Kidney (tissue), 14 donors: ENCODE data around the gene KIAA0232. TPM values are rescaled to one million over a fixed set of nuclear protein-coding genes. Genes with fewer than 3 reads are reported as not detected.

Experiments
- DNase-seq, 5 donors: peaks; one replicate each; pipeline ENCODE4 v3.0.0-alpha.2; 2013 to 2020
- FAIRE-seq: peaks from 2 replicates; lab custom pipeline; 2012; peaks lifted over from hg19 to GRCh38; lab: Jason Lieb, UNC
- H3K27ac ChIP-seq, 2 donors: one replicate each; pipeline ENCODE4 v1.7.0; 2013; ENCODE audit warnings: low read depth in 2 of 2, low read length in 2 of 2, inconsistent platforms in 1 of 2
- H3K27me3 ChIP-seq: one replicate; pipeline ENCODE4 v1.7.1; 2013; ENCODE audit warnings: low read length, inconsistent platforms; ENCODE audit not compliant: control insufficient read depth, insufficient read depth
- H3K36me3 ChIP-seq, 3 donors: one replicate each; pipeline versions ENCODE4 v1.7.0 to v1.7.1; 2013; ENCODE audit warnings: low read length in 3 of 3, control low read depth in 1 of 3, inconsistent platforms in 1 of 3; ENCODE audit not compliant: insufficient read depth in 3 of 3, control insufficient read depth in 2 of 3
- H3K4me1 ChIP-seq, 3 donors: one replicate each; pipeline versions ENCODE4 v1.7.0 to v1.7.1; 2013; ENCODE audit warnings: low read length in 3 of 3, inconsistent platforms in 1 of 3, low read depth in 1 of 3; ENCODE audit not compliant: control insufficient read depth in 2 of 3, insufficient read depth in 2 of 3
- H3K4me3 ChIP-seq, 3 donors: one replicate each; pipeline versions ENCODE4 v1.7.0 to v1.8.1; 2013; ENCODE audit warnings: low read length in 3 of 3, control low read depth in 1 of 3, inconsistent platforms in 1 of 3
- H3K9ac ChIP-seq, 3 donors: one replicate each; pipeline versions ENCODE4 v1.7.0 to v1.7.1; 2013; ENCODE audit warnings: low read length in 3 of 3, control low read depth in 1 of 3, inconsistent platforms in 1 of 3
- H3K9me3 ChIP-seq, 3 donors: one replicate each; pipeline versions ENCODE4 v1.7.0 to v1.7.1; 2013; ENCODE audit warnings: low read length in 3 of 3, control low read depth in 1 of 3, inconsistent platforms in 1 of 3; ENCODE audit not compliant: control insufficient read depth in 2 of 3, insufficient read depth in 1 of 3
- intact Hi-C: fragments of 100-400 bp; cut with DNase I; formaldehyde crosslinking; loops from one replicate; pipeline ENCODE4 v1.11.1; 2022
- polyA plus RNA-seq: library from polyadenylated mRNA; stranded (reverse); fragments of 350-450 nt; fragmentation: Illumina TruSeq; extraction: RNeasy Lipid Tissue Mini Kit (QIAGEN cat#74804); gene quantifications from one replicate; pipeline ENCODE4 v1.2.3, GENCODE V29; 2014; ENCODE audit warnings: low read depth, low replicate concordance; ENCODE audit not compliant: insufficient read depth
- total RNA-seq: library from RNA; stranded (reverse); fragmentation: NEBNext Ultra II Directional; extraction: Animal tissue kit (Norgen Biotek cat#: 25700); gene quantifications from one replicate; pipeline ENCODE4 v1.2.1, GENCODE V29; 2021
- TF ChIP-seq, protein P1 (sequence below): IDR thresholded peaks from 3 replicates; pipeline ENCODE4 v1.5.1; 2012; ENCODE audit warnings: mild to moderate bottlenecking, moderate library complexity, borderline replicate concordance; ENCODE audit not compliant: insufficient read depth; ENCODE audit errors: extremely low read depth
- donor health status: control.
- donor health status: control.
- donor health status: control.
- donor health status: control.
- donor health status: control.
- donor health status: DM: yes; HTN: yes; CAD: no.
- donor health status: Normal renal cell carcinoma (clear cell type).

The KIAA0232 gene
- total and polyA plus RNA-seq, 2 donors from 2014 or later = 14.0 to 39.9 TPM

DNA sequence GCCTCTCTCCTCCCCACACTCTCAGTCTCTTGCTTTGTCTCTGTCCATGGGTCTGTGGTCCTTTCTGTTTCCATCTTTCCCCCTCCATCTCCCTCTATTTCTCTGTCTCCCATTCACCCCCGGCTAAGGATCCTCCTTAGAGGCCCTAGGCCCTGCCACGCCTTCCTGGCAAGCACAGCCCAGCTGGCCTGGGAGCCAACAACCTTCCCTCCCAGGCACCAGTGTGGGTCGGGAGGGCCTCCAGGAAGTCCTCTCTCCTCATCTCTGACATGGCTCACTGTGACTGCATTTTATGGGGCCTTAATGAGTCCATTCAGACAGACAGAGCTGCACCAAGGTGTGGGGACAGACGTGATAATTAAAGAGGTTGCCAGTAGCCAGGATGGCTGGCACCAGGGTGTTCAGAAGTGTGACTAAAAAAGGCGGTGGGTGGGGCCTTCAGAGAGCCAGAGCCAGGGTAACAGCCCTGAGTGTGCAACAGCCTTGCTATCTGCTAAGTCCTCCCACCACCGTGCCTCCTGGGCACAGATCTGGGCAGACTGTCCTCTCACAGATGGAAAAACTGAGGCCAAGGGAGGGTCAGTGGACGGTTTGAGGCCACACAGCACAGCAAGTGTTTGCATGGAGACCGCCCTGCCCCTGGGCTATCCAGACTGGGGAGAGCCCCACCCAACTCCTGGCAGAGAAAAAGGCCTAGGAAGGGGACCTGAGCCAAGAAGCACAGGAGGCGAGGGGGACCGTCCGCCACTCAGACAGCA is 35.1 kb upstream of the KIAA0232 start:
- H3K4me3 ChIP-seq = no peak overlapping the region
- peak overlapping the region; percentile 45 to 66 for H3K27ac ChIP-seq
- no peaks in the 10 kb centered on the region for H3K27me3 ChIP-seq
- DNase-seq (peak in 1 of 5 donors; percentile 86), FAIRE-seq (no peak)
- intact Hi-C loops = no loop called here
- TF ChIP-seq, protein P1, sequence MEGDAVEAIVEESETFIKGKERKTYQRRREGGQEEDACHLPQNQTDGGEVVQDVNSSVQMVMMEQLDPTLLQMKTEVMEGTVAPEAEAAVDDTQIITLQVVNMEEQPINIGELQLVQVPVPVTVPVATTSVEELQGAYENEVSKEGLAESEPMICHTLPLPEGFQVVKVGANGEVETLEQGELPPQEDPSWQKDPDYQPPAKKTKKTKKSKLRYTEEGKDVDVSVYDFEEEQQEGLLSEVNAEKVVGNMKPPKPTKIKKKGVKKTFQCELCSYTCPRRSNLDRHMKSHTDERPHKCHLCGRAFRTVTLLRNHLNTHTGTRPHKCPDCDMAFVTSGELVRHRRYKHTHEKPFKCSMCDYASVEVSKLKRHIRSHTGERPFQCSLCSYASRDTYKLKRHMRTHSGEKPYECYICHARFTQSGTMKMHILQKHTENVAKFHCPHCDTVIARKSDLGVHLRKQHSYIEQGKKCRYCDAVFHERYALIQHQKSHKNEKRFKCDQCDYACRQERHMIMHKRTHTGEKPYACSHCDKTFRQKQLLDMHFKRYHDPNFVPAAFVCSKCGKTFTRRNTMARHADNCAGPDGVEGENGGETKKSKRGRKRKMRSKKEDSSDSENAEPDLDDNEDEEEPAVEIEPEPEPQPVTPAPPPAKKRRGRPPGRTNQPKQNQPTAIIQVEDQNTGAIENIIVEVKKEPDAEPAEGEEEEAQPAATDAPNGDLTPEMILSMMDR = no peak
- H3K9ac ChIP-seq = peak overlapping the region in 1 of 3 donors; percentile 15
- peaks cover 0 to 19% (median 10%) of the 10 kb centered on the region in 3 donors for H3K4me1 ChIP-seq
- no peaks in the 10 kb centered on the region for H3K36me3 ChIP-seq
- H3K9me3 ChIP-seq = no peaks in the 10 kb centered on the region

DNA sequence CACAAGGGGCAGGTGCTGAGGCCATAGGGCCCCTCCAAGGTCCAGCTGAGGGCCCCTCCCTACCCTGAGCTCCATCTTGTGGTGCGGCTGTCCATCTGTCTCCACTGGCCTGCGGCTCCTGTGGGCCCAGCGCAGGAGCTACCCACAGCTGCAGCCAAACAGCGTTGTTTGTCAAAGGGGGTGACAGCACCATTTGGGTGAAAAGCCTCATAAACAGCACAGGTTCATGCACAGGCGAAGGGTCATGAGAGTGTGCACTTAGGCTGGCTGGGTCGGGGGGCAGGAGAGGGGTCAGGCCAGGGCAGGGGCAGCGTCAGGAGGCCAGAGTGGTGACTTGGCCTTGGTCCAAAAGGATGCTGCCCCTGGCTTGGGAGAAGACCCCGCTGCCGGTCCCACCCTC is 34.2 kb upstream of the KIAA0232 start:
- Histone ChIP-seq H3K36me3 (no peaks in the 10 kb centered on the region), H3K9me3 (no peaks in the 10 kb centered on the region), H3K27me3 (no peaks in the 10 kb centered on the region), H3K9ac (no peak overlapping the region), H3K4me3 (no peak overlapping the region), H3K27ac (no peak overlapping the region), H3K4me1 (peaks cover 0 to 19% (median 10%) of the 10 kb centered on the region in 3 donors)
- FAIRE-seq (no peak), DNase-seq (no peak)
- intact Hi-C loops = no loop called here
- TF ChIP-seq, protein P1 = no peak

DNA sequence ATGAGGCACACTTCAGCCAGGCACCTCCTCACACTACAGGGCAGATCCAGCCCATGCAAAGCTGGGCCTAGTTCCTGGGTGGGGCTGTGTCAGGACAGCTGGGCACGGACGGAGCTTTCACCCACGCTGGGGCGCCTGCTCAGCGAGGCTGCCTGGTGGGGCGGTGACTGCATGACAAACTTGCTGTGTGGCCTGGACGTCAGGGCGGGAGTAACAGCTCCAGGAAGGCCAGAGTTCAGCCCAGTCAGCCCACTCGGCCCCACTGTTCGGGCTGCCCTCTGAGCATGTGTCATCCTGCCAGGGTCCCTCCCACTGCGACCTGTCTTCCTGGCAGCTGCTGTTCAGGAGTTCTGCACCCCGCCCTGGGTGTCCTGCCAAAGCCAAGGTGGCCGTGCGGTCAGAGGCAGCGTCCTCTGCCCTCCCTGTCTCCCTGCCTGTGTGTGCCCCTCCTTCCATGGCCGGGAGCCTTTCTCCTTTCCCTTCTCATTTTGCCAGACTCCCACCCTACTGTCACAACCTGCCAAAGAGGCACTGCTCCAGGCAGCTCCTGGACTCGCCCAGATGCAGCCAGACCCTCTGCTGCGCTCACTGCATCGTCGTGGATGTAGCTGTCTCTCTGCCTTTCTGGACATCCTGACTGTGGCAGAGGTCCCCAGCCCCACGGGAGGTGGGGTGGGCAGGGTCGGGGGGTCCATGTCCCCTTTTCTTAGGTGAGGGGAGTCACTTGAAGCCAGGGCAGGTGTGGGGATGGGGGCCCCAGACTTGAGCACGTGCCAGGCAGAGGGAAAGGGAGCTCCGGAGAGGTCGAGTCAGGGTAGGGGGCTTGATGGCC is 33.0 kb upstream of the KIAA0232 start:
- TF ChIP-seq, protein P1 = no peak
- Histone ChIP-seq H3K9me3 (no peaks in the 10 kb centered on the region), H3K36me3 (no peaks in the 10 kb centered on the region), H3K4me1 (peaks cover 0 to 19% (median 10%) of the 10 kb centered on the region in 3 donors), H3K4me3 (no peak overlapping the region), H3K9ac (peak overlapping the region in 1 of 3 donors; percentile 55), H3K27ac (peak overlapping the region in 1 of 2 donors; percentile 71), H3K27me3 (no peaks in the 10 kb centered on the region)
- intact Hi-C loops = no loop called here
- no peak for FAIRE-seq
- peak; percentile 39 to 96 (median 71) for DNase-seq
